NCI-H2196 treated with DMSO at 0.1 percent for 48 hours (cell line): Measurements from ENCODE around the gene PLEK2.

Experiments
- DNase-seq: peaks from one replicate; lab custom pipeline; 2025; ENCODE audit not compliant: unreplicated experiment; lab: John Stamatoyannopoulos, UW

PLEK2 gene

GRCh38 chr14:67405771-67406170 lies 6.2 kb downstream of the PLEK2 start:
- no peak for DNase-seq

GRCh38 chr14:67400434-67400833 lies 11.5 kb downstream of the PLEK2 start:
- no peak for DNase-seq

GRCh38 chr14:67397536-67397935 lies 14.4 kb downstream of the PLEK2 start:
- DNase-seq: no peak

- no peak for DNase-seq
Observed at GRCh38 chr14:67396381-67396970, 15.5 kb downstream of the PLEK2 start.

- no peak for DNase-seq
Observed at GRCh38 chr14:67395876-67396189, 16.1 kb downstream of the PLEK2 start.

- no peak for DNase-seq
Observed at GRCh38 chr14:67395086-67395875, 16.7 kb downstream of the PLEK2 start.

- no peak for DNase-seq
Observed at GRCh38 chr14:67393689-67394088, 18.3 kb downstream of the PLEK2 start.

- DNase-seq: no peak
Observed at GRCh38 chr14:67392800-67393199, 19.2 kb downstream of the PLEK2 start.

GRCh38 chr14:67392123-67392522 lies 19.8 kb downstream of the PLEK2 start:
- DNase-seq: no peak

- DNase-seq: no peak
Observed at GRCh38 chr14:67391268-67391667, 20.7 kb downstream of the PLEK2 start.

GRCh38 chr14:67389811-67390534 lies 22.0 kb downstream of the PLEK2 start:
- no peak for DNase-seq

GRCh38 chr14:67389275-67389674 lies 22.7 kb downstream of the PLEK2 start:
- DNase-seq: no peak

GRCh38 chr14:67387195-67387594 lies 24.8 kb downstream of the PLEK2 start:
- DNase-seq: no peak

- DNase-seq: no peak
Observed at GRCh38 chr14:67385618-67386017, 26.3 kb downstream of the PLEK2 start.

GRCh38 chr14:67385120-67385519 lies 26.8 kb downstream of the PLEK2 start:
- no peak for DNase-seq

GRCh38 chr14:67377916-67378315 lies 34.0 kb downstream of the PLEK2 start:
- DNase-seq: no peak

GRCh38 chr14:67373347-67373746 lies 38.6 kb downstream of the PLEK2 start:
- DNase-seq: no peak

- DNase-seq: no peak
Observed at GRCh38 chr14:67372833-67373232, 39.1 kb downstream of the PLEK2 start.

- DNase-seq: no peak
Observed at GRCh38 chr14:67371247-67372148, 40.5 kb downstream of the PLEK2 start.

- DNase-seq: no peak
Observed at GRCh38 chr14:67370830-67371229, 41.1 kb downstream of the PLEK2 start.

- no peak for DNase-seq
Observed at GRCh38 chr14:67365476-67365875, 46.5 kb downstream of the PLEK2 start.
